ENCODE results near the gene ATP8B2.

DNA sequence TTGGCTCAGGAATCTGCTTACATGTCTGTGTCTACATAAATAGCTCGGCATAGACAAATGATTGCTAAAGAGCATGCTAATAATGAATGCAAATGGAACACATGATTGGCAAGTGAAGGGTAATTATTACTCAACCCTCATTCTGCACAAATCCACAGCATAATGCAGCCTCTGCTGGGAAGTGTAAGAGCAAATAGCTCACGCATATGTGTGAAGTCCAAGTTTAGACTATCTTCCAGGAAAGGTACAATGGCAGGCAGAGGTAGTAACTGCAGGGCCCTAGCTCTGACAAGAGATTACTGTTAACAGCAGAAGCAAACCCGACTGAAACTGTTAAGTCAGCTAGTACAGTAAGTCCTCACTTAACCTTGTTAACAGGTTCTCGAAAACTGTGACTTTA lies 72.8 kb downstream of the ATP8B2 start:
- TF ChIP-seq EP300 (IDR thresholded peaks at IDR 0.05) (no peak), POLR2A (IDR thresholded peaks at IDR 0.05) (no peak)
- TF ChIP-seq, protein P1, sequence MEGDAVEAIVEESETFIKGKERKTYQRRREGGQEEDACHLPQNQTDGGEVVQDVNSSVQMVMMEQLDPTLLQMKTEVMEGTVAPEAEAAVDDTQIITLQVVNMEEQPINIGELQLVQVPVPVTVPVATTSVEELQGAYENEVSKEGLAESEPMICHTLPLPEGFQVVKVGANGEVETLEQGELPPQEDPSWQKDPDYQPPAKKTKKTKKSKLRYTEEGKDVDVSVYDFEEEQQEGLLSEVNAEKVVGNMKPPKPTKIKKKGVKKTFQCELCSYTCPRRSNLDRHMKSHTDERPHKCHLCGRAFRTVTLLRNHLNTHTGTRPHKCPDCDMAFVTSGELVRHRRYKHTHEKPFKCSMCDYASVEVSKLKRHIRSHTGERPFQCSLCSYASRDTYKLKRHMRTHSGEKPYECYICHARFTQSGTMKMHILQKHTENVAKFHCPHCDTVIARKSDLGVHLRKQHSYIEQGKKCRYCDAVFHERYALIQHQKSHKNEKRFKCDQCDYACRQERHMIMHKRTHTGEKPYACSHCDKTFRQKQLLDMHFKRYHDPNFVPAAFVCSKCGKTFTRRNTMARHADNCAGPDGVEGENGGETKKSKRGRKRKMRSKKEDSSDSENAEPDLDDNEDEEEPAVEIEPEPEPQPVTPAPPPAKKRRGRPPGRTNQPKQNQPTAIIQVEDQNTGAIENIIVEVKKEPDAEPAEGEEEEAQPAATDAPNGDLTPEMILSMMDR (IDR thresholded peaks at IDR 0.05) = no peak

All from suprapubic skin (tissue), 3 donors.